Stimulated activated CD4-positive, alpha-beta T cell treated with anti-CD3 and anti-CD28 coated beads, TNF-alpha, amount 100 ng/mL, for 1 hour (primary cell): ENCODE data around the gene TBL1X.

Experiments
- DNase-seq, 3 donors: peaks; one replicate each; pipeline ENCODE4 v3.0.0-alpha.2; 2020; ENCODE audit warnings: low read depth in 3 of 3, low spot score in 1 of 3

TBL1X gene

DNA sequence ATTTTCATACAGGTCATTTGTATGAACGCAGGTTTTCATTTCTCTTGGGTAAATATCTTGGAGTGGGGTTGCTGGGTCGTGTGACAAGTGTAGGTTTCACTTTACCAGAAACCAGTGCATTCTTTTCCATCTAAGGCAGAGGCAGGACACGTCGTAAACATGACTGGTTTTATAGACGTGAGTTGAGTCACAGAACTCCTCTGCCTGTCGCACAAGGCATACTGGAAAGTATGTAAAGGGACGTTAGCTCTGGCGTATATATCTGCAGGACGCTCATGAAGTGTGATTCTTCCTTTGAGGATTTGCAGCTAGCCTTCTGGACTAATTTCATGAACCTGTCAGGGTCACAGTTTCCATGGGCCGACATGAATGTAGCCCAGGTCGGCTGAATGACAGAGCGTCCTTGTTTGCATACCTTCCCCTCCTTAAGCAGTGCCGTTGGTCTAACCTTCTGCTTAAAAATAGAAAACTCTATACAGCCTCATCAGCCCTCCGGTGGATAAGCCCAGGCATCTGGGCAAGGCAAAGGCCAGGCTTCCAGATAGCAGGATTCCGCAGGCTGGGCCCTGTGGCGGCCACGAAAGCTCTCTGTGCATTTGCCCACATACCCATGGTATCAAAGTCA, 194.8 kb downstream of the TBL1X start:
- DNase-seq = no peak

GRCh38 chrX:9662148-9662547, 197.3 kb downstream of the TBL1X start:
- no peak for DNase-seq

DNA sequence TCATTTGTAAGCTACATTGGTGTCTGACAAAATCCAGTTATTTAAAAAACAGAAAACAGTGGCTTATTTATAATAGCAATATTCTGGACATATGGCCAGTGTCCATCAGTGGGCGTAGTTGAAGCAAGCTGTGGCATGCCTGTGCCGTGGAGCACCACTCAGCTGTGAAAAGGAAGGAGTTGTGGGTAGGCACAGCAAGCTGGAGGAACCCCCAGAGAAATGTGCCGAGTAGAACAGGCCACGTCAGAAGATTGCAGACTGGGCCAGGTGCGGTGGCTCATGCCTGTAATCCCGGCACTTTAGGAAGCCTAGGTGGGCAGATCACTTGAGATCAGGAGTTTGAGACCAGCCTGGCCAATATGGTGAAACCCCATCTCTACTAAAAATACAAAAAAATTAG, 198.4 kb downstream of the TBL1X start:
- no peak for DNase-seq

GRCh38 chrX:9664224-9664623, 199.4 kb downstream of the TBL1X start:
- DNase-seq = no peak

GRCh38 chrX:9665113-9665512, 200.3 kb downstream of the TBL1X start:
- no peak for DNase-seq

DNA sequence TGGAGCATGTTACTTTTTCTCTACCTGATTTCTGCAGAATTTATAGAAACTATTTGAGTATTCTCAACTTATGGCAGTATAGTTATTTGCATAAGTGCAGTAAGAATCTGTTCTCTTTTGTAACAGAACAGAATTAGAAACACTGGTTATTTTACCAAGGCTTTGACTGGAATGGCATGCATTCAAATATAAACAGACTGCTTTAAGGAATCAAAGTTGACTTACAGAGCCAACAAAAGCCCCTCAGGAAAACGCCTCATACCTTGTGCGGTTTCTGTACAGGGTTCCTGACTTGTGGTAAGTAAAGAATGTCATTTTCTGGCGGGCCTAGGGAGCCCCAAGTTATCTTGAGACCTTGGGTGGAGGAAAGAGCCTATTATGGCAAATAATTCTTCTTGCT, 203.7 kb downstream of the TBL1X start:
- no peak for DNase-seq

- DNase-seq = no peak
Observed at GRCh38 chrX:9670136-9670814, 205.4 kb downstream of the TBL1X start.

- no peak for DNase-seq
Observed at GRCh38 chrX:9671998-9672397, 207.1 kb downstream of the TBL1X start.

DNA sequence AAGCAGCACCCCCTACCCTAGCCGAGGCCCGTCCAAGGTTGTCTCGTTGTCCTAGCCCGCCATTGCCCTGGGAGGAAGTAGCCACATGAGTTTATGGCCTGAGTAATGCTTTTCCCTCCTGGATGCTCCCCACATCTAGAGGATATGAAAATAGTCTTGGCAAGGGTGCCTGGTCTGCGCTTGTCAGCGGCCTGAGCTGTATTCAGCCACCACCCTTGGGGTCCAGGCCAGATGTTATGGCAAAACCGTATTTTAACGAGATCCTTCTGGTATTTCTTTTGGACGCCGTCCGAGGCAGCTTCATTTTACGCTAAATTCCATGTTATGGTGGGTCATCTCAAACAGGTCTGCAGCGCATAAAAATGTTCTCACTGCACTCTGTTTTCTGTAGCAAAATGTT, 211.4 kb downstream of the TBL1X start:
- no peak for DNase-seq

GRCh38 chrX:9676738-9677097, 211.9 kb downstream of the TBL1X start:
- no peak for DNase-seq

DNA sequence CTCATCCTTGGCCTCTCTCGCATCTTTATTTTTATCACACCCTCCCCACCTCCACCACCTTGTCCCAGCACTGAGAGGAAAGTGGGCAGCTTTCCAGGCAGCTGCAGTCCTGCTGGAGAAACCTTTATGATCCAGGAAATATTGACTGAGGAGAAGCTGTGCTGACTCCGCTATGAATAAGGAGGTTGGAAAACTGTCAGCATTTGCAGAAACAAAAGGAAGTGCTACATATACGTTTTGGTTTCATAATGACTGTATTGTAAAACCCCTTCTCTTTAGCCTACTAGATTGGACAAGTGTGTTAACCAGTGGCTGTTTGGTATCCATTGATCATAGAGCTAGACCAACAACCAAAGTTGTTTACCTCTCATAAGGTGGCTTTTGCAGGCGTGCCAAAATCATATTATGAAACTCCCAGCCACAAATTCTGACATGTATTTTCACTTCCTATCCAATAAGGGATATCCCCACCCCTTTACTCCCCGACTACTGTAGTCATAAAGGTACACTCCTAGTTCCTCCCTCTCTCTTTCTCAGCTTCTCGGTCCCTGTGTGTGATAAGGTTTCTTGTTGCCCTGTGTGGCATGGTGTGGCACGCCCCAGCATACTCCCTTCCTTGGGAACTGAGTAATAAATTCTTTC, 212.4 kb downstream of the TBL1X start:
- DNase-seq = no peak

DNA sequence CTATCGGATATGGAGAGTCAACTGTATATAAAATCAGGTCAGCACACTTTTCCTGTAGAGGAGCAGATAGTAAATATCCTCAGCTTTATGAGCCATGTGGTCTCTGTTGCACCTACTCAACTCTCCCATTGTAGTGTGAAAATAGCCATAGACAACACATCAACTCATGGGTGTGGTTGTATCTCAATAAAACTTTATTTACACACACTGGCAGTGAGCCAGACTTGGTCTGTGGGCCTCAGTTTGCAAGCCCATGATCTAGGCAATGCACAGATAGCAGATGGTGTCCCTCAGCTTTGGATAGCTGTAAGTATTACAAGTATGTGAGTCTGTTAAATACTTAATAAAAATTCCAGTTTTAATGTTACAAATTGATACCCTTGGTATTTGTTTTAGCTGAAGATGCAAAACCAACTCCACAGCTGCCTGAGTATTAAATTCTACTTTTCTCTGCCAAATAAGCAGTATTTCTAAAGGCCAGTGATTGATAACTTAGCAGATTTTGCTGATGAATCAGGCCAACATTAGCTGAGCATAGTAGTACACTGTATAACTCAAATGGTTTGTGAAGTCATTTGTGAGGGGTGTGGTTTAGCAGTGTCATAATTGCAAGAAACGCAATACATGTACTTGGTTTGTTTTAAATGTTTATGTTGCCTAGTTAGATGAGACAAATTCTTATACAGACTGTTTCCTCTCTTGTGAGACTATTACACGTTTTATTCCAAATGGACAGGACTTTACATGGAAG, 213.5 kb downstream of the TBL1X start:
- DNase-seq = no peak

- DNase-seq = no peak
Observed at GRCh38 chrX:9681011-9681410, 216.2 kb downstream of the TBL1X start.

DNA sequence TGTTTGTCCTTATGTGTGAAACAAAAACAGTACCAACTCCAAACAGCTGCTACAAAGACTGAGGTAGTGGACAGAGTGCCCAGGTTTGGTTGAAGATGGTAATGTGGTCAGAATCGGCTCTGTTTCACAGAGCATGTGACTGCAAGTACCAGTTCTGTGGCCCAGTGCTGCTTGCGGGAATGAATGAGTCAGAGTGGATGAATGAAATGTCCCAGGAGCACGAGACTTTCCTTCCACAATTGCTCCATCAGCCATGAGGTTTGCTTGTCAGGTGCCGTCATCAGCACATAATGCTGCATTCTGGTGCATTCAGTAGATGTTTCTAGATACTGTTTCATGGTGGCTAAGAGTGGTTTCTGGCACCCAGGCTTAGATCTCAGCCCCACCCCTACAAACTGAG, 216.6 kb downstream of the TBL1X start:
- no peak for DNase-seq

DNA sequence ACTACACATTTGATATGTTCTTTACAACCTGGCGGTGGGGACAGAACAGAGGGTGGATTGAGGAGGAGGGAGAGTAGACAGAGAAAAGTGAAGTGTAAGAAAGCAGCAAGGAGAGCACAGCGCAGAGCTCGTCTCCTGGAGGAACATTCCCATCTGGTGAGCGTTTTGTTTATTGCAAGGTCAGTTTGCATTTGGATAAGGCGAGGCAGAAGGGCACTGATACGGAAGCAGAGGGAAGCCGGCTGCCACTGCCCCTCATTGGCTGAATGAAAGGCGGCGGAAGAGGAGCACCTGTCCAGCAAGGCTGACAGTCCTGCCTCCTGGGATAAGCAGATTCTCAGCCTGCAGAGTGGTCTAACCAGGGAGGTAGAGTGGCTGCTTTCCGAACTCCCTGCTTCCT, 217.6 kb downstream of the TBL1X start:
- no peak for DNase-seq

DNA sequence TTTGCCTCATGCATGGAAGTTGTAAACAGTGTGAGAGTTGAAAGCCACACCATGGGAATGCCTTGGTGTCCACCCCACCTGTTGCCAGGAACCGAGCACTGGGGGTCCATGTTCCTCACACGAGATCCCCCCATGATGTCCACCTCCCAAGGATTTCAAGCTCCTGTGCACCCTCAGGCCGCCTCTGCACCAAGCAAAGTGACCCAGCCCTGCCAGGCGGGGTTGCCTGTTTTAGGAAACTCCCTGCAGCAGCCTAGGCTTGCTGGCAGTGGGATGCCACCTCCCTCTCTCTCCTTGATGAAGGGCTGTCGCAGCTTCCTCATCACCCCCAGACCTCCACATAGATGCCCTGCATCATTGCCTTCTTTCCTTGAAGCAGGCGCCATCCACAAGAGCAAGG, 218.0 kb downstream of the TBL1X start:
- no peak for DNase-seq

GRCh38 chrX:9683350-9683749, 218.5 kb downstream of the TBL1X start:
- no peak for DNase-seq

GRCh38 chrX:9687899-9688298, 223.0 kb downstream of the TBL1X start:
- DNase-seq = no peak

DNA sequence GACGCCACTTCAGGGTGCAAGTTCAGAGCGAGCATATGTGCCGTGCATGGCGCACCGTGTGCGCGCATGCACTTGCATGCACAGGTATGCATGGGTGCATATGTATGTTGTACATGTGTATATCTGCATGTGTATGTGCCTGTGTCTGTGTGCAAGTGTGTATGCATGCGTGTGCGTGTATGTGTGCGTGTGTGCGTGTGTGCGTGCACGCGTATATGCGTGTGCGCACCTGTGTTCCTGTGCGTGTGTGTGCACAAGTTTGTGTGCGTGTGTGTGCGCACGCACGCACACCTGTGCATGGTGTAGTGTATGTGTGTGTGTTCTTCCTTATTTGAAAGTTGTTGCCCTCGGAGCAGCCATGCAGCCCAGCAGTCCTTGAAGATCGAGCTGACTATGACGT, 224.0 kb downstream of the TBL1X start:
- DNase-seq = no peak

DNA sequence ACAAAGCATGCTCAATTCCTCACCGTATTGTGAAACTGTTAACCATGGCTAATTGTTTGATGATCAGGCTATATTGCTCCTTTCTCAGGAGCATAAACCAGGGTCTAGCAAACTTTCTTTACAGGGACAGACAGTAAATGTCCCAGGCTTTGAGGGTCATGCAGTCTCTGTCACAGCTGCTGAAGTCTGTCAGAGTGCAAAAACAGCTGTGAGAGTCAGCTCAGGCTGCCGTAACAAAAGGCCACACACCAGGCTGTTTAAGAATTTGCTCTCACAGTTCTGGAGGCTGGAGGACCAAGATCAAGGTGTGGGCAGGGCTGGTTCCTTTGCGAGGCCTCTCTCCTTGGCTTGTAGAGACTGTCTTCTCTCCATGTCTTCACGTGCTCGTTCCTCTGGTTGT, 225.2 kb downstream of the TBL1X start:
- DNase-seq = no peak

- no peak for DNase-seq
Observed at GRCh38 chrX:9693307-9694001, 228.6 kb downstream of the TBL1X start.

GRCh38 chrX:9698576-9698975, 233.7 kb downstream of the TBL1X start:
- DNase-seq = no peak
